T-helper 22 cell (primary cell): Measurements from ENCODE around the gene NGB.
"Not testable (repeated sequence)": the region's sequence is repeated elsewhere in the genome, so short reads cannot be mapped to it uniquely, and the experiment has no call there.

ENCODE experiments used
- DNase-seq: peaks from one replicate; pipeline ENCODE4 v3.0.0-alpha.2; 2020; ENCODE audit warnings: low read depth

Gene NGB, protein sequence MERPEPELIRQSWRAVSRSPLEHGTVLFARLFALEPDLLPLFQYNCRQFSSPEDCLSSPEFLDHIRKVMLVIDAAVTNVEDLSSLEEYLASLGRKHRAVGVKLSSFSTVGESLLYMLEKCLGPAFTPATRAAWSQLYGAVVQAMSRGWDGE

DNA sequence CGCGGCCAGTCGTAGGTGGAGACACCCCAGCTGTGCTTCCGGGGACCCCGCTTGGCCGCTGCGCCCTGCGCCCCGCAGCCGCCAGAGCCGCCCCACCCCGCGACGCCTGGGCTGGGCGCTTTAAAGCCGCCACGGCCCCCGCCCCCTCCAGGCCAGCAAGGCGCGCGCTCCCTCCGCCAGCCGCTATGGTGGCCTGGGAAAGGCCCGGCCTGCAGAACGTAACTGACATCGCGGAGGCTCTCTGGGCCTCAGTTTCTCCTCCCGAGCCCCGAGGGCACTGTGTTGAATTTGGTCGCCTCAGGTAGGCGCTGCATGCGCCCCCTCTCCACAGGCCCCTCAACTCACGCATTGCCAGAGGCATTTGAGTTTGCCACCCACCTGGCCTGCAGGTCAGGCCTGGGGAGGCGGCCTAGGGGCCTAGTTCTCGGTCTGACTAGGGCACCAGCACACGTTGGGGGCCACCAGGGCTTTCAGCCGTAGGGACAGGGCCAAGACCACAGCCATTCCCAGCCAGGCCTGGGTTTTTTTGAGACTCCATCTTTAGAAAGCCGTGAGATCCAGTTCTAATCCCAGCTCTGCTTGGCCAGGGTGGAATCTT is at the start of gene NGB:
Gene NGB (minus strand): TSS at position 94 of the 598 bp plus-strand sequence. CDS start 269 bp downstream, outside the sequence.
- DNase-seq, result no peak

DNA sequence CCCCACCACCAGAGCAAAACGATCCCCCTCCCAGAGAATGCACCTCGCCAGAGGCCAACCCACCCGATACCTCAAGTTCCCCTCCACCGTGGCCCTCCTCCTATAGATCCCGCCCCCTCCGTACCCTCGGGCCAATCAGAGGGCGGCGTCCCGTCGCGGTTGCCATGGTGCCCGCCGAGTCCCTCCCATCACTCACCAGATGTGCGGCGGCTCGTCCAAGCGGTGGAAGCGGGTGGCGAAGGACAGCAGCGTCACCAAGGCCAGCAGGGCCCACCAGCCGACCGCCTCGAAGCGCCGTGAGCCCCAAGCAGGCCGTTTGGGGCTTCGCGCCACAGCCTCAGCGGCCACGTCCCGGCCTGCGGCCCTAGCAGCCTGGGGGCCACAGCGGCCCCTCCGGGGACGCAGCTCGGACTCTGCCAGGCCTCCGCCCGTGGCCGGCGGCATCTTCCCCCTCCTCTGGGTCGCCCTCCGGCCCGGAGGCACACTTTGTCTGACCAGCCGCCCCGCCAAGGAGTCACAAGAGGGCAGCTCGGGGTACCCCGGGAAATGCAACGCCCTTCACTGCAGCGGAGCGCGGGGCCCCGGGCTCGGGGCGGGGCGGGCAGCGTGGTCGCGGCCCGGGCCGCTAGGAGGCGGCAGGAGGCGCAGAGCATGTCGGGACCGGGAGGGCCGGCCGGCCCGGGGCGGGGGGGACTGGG is 49.4 kb upstream of the NGB start, which contains the start of gene POMT2:
Gene POMT2 (minus strand): TSS at position 646 of the 698 bp plus-strand sequence. CDS start 202 bp downstream, at position 444.
- DNase-seq, result peak; percentile 87

DNA sequence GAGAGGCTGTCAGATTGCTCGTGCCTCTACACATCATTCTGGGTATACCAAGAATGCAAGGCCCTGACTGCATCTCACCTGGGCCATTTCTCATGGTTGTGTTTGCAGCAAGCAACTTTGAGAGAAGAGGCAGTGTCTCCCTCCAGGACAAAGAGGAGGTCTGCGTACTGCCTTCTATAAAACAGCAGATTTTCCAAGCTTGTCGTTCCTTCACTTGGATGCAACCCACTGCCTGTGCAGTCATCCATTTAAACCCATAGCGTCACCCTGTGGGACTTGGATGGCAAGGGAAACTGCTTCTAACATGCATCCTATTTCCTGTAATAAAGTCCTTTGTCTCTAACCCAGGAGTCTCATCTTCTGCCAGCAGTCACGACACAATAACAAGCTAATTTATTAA is 48.4 kb upstream of the NGB start:
- no peak for DNase-seq

DNA sequence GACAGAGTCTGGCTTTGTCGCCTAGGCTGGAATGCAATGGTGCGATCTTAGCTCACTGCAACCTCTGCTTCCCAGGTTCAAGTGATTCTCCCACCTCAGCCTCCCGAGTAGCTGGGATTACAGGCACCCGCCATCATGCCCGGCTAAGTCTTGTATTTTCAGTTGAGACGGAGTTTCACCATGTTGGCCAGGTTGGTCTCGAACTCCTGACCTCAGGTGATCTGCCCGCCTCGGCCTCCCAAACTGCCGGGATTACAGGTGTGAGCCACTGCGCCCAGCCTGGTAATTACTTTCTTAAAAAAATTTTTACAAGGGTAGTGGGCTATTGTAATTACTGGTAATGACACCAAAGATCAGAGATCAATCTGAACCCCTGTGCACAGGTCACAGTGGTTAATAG is 47.8 kb upstream of the NGB start:
- DNase-seq, result not testable (repeated sequence)

DNA sequence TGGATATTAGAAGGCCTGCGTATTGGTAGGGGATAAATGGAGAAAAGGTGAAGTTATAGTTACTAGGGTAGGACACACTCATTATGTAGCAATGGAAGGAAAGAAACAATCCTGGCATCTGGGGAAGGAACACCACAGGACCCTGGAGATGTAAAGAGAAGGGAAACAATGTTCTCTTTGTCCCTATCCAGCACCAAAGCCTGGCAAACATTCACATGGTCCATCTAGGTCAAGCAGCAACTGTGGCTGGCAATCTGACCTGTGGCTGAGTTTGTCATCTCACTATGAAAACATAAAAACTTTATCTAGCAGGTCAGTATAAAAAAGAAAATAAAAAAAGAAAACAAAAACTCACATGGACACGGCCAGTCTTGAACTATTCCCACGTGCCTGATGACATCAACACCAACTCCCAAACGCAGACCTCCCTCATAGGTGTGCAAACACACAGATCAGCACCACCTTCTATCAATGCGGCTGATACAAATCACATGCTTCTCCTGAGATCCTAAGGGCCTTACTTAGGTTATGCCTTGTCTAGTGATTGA is 47.1 kb upstream of the NGB start:
- DNase-seq, result no peak

DNA sequence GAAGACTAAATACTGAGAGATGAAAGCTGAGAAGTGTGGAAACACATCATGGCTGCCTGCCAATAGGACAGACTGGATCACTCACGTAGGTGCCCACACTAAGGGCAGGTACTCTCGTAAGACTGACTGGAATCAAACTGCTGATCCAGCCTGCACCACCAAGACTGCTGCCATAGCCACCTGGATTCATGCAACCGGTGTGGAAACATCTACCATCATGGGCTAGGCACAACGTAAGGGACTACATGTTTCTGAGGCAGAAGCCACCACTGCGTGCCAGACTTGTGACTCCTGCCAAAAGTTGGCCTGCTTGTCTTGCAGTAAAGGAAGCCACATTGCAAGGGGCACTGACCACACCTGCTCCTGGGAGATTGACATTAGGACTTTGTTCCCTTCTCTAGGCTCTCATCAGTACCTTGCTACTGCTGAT is 45.9 kb upstream of the NGB start:
- DNase-seq, result no peak

DNA sequence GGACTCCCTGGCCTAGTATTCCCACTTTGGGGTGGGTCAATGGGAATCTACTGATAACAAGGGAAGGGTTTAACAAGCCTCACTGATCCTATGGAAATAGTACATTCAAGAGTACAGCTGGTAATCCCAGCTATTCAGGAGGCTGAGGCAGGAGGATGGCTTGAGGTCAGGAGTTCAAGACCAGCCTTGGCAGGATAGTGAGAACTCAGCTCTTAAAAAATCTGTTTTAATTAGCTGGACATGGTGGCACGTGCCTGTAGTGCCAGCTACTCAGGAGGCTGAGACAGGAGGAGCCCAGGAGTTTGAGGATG is 45.1 kb upstream of the NGB start:
- DNase-seq, result no peak

DNA sequence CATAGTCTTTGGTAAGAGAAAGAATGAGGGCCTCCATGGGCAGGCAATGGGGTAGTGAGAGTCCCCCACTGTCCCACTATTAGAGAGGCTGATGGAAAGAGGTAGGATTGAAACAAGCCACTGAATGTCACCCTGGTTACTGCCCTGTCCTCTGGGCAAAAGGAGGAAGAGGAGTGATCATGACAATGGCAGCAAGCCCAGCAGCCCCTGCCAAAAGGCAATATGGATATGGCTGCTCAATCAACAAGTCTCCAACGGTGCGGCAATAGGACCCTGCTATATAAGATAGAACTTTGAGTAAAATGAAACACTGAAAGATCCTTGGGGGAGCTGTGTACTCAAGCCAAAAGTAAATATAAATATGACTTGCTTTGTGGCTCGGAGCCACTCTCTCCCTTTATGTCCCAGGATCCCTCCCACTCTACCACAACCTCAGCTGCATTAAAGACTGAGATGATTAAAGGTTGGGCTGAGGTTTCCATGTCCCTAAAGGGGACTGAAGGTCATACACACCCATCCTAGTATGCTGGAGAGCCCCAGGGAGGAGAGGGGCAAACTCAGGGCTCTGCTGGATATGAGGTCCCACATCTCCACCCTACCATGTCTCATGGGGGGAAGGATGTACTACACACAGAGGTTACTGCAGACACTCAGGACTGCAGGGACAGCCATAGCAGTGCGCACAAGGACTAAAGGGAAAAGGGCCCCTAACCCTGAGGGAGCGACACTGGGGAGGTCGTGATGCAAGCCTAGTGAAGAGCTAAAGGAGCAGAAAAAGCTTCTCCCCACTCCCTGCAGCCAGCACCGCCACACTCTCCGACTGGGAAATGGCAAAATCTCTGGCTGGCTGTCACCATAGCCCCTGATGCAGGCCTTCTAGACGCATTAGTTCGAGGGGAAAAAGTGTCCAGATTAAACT is 43.8 kb upstream of the NGB start:
- no peak for DNase-seq

DNA sequence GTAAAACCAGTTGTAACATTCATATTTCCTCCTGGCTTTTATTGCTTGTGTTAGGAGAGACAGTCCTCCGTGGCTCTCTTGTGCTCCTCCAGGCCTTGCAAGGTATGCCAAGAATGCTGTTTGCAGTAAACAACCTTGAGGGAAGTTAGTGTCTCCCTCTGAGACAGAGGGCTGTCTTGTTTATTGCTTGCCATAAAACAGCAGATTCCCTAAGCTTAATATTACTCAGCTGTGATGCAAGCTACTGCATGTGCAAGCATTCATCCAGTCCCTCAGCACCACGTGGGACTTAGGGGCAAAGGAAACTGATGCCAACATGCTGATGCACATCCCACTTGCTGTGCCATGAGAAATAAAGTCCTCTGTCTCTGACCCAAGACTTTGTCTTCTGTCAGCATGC is 43.0 kb upstream of the NGB start:
- DNase-seq, result no peak

DNA sequence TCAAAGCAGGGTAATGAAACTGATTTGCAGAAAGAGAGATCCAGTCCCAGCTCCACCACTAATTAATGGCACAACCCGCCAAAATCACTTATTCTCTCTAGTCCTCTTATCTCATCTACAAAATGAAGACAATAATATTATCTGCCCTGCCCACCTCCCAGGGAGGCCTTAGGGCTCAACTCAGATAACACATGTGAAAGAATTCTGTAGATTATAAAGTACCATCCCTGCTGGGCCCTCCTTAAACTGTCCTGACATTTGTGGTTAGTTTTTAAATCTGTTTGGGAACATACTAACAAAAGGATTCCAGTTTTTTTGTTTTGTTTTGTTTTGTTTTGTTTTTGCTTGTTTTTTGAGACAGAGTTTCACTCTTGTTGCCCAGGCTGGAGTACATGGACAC is 42.4 kb upstream of the NGB start:
- DNase-seq, result no peak

DNA sequence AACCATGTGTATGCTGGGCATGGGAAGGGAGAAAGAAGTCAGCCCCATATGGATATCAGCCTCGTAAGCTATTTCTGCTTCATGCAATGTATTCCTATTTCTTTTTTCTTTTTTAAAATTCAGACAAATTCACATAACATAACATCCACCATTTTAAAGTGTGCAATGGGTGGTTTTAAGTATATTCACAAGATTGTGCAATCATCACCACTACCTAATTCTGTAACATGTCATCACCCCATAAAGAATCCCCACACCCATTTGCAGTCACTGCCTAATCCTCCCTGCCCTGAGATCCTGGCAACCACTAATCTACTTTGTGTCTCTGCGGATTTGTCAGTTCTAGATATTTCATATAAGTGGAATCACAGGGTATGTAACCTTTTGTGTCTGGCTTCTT is 40.2 kb upstream of the NGB start:
- no peak for DNase-seq

DNA sequence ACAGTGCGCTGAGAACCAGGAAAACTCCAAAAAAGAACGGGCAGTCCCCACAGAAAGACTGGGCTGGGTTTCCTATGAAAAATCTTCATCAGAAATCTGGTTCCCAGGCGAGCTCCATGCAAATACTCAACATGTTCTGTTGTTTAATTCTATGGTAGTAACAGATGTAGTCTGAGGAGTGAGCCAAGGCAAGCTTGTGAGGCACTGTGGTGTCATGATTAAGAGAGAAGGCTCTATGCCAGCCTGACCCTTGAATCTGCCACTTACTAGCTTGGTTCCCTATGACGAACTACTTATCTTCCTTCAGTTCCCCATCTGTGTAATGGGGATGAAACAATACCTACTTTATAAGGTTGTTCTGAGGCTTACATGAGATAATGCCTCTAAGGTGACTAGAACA is 39.0 kb upstream of the NGB start:
- DNase-seq, result no peak

DNA sequence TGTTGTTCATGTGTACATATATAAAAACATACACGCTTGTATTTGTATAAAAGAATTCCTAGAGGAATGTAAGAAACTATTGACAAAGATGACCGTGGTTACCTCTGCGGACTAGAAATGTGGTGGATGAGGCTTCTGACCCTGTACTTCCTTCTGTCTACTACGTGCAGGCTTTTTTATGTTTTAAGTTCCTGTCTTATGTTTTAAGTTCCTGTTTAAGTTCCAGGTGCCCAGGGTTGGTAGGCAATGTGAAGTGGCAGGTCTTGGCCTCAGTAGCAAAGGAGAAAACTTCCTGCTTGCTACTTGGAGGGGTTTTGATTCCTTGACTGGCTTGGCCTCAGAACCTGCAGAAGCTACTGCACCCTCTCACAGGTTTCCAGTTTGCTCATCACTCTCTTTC is 38.1 kb upstream of the NGB start:
- no peak for DNase-seq

DNA sequence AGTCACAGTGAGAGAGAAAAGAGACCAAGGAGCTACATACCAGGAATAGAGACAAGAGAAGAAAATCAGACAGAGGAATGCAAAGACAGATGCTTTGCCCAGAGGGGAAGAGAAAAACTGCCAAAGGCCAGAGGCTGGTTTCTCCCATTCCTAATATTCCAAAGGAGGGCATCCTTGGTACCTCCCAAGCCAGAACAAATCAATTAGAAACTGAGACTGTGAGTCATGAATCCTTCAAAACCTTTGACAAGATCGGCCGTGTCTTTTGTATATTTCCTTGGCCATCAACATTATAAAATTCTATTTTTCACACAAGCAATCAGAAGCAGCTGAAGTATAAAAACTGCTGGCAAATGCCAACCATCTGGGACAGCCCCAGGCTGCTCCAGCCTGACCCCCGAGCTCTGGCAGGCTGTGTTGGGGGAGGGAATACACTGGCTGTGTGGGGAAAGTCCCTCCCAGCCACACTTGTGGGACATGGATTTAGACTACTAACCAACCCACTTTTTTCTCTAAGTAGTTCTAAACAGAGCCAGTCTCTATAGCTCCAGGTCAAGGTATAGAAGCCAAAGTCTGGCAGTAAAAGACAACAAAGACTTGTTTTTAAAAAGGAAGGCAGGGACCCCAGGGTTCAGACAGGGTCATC is 36.0 kb upstream of the NGB start:
- DNase-seq, result no peak

DNA sequence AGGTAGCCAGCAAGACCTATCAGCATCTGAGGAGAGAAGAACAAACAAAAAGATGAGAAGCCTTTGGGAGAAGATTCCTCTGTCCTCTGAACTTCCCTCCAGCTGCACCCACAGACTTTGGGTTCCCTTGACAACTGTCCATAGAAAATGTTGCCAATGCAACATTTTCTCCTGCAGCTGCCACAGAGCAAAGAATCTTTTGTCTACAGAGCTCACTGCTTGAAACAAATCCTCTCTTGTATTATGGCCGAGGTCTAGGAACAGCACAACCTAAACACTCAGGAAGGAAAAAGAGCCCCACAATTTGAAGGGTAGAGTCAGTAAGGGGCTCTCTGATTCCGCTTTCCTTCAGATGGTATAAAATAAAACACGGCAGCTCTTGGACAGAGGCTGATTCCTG is 35.4 kb upstream of the NGB start:
- no peak for DNase-seq

DNA sequence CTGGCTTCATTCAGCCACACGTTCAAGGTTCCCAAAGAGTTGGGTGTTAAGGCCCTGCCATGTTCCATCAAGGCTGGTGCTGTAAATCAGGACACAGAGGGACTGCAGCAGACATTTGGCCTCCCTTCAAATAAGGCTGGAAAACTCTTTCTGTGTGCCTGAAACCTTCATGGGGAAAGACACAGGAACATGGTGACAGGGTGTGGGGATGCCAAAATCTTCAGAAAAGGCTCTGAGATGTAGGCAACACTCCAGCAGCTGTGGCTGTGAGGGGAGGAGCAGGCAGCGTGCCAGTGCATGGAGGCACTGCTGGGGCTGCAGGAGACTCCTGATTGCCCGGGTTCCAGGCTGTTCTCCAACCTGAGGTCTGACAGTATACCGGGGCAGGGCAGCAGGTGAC is 34.7 kb upstream of the NGB start:
- DNase-seq, result no peak

DNA sequence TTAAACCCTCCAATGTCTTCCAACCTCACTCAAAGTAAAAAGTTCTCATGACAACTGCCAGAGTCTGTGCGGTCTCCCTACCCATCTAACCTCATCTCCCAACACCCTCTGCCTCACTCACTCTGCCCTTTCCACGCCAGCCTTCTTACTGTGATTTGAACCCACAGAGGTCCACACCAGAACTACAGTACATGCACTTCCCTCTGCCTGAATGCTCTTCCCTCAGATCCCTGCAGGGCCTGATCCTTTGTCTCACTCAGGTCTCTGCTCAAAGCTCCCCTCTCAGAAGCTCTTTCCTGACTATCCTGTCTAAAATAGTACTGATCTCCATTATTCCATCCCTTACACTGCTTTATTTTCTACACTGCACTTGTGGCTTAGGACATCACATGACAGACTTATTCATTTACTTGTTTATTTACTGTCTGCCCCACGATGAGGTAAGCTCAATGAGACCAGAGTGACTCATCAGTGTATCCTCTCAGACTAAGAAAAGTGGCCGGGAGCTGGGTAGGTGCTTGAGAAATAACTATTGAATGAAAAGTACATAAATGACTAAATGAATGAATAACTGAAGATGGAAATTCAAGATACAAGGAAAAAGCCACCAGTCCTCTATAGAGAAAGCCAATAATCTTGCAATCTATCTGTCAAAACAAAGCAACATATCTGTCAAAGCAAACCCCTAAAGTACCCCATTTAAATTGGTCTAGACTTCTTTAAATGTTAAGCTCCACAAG is 32.6 kb upstream of the NGB start:
- no peak for DNase-seq

DNA sequence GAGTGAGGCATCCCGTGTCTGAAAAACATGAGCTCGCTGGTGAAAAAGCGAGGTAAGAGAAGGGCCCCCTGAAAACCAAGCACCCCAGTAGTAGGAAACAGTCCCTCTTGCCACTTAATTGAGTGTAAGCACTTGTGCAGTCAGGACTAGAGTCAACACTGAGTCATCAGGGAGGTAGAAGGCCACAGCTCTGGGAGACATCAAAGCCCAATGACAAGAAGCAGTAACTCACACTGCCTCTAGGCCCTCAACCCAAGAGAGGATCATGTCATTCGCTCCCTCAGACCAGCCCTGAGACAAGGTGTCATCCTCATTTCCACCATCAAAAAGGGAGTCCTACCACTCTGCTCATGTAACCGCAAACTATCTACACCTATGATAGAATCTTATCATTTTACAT is 31.9 kb upstream of the NGB start:
- no peak for DNase-seq

DNA sequence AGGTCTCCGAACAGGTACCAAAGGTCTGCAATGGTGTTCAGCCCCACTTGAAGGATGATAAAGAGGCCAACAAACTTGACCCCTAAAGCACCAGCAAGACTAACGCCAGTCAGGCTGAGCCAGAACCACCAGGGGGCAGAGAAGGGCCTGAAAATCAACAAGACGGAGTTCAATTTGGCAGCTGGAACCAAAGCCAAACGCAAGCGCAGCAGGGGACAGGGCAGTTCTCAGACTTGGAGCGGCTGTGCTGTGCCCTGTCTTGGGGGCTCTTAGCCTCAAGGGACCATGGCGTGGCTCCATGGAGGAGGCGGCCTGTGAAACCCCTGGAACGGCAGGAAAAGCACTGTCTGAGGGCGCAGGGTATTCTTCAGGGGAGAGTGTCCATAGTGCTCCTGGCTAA is 30.1 kb upstream of the NGB start:
- no peak for DNase-seq

DNA sequence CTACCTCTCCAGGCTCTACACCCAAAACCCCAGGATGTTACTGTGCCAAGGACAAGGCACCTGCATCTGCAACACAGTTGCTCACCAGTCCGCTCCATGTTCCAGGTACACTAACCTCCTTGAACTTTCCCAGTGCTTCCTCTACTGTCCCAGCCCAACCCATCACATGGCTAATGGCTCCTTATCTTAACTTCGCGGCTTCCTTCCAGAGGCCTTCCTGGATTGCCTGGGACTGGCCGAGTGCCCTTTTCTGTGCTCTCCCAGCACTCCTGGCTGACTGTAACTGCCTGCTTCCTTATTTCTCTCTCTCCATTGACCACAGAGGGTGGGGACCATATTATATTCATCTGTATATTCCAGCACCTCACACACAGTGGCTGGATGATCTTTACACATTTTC is 28.8 kb upstream of the NGB start:
- DNase-seq, result no peak

DNA sequence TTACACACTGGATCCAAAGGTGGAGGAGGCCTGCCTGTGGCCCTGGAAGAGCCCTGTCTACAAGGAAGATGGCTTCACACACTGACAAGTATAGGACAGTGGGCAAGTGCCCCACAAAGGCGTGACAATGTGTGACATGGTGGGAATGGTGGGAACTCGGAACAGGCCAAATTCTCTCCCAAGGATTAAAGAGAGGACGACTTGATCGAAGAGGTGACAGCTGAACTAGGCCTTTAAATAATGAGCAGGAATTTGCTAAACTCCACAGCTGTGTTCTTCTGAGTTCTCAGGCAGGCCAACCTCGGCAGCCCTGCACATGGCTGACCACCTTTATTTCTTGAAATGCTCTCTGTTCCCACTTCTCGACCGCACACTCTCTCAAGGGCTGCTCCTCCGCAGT is 25.9 kb upstream of the NGB start:
- DNase-seq, result no peak
